GM23338 (cell line): ENCODE results near the gene SIAE. TPM values are rescaled to one million over a fixed set of nuclear protein-coding genes. Genes with fewer than 3 reads are reported as not detected.

Experiments used
- ATAC-seq: fragments of 200-7000 bp; cut with Tn5 transposase; 3 replicates; pipeline ENCODE4 v1.9.1; 2020
- DNase-seq: peaks from one replicate; pipeline ENCODE4 v3.0.0-alpha.2; 2015; ENCODE audit warnings: low spot score
- H2AFZ ChIP-seq: fragments of 200-600 bp; sonication (generic); 2 replicates; pipeline ENCODE4 v1.8.0; 2016; ENCODE audit warnings: antibody characterized with exemption, mild to moderate bottlenecking, moderate library complexity
- H3F3A ChIP-seq: fragments of 200-600 bp; sonication (generic); replicated peaks from 2 replicates; pipeline ENCODE4 v1.8.0; 2017; ENCODE audit warnings: antibody characterized with exemption, mixed run types, low read depth
- H3K27ac ChIP-seq: fragments of 200-600 bp; sonication (generic); 2 replicates; pipeline ENCODE4 v1.6.1; 2016; ENCODE audit warnings: low read depth
- H3K27me3 ChIP-seq: fragments of 200-600 bp; sonication (generic); 2 replicates; pipeline ENCODE4 v1.8.0; 2016; ENCODE audit warnings: mild to moderate bottlenecking, mixed run types, moderate library complexity; ENCODE audit not compliant: insufficient read depth
- H3K36me3 ChIP-seq: fragments of 200-600 bp; sonication (generic); 2 replicates; pipeline ENCODE4 v1.8.0; 2016; ENCODE audit warnings: mild to moderate bottlenecking; ENCODE audit not compliant: insufficient read depth
- H3K4me1 ChIP-seq: fragments of 200-600 bp; sonication (generic); 2 replicates; pipeline ENCODE4 v1.8.0; 2016; ENCODE audit warnings: mild to moderate bottlenecking, moderate library complexity; ENCODE audit not compliant: insufficient read depth
- H3K4me2 ChIP-seq: fragments of 200-600 bp; sonication (generic); 2 replicates; pipeline ENCODE4 v1.7.1; 2017; ENCODE audit warnings: mixed run types
- H3K4me3 ChIP-seq: fragments of 200-600 bp; sonication (generic); 2 replicates; pipeline ENCODE4 v1.6.1; 2016; ENCODE audit warnings: mixed run types
- H3K79me2 ChIP-seq: fragments of 200-600 bp; sonication (generic); replicated peaks from 2 replicates; pipeline ENCODE4 v1.8.0; 2017; ENCODE audit warnings: mild to moderate bottlenecking; ENCODE audit not compliant: insufficient read depth
- H3K9me2 ChIP-seq: fragments of 200-600 bp; sonication (generic); 2 replicates; pipeline ENCODE4 v1.8.0; 2017; ENCODE audit not compliant: insufficient read depth
- H4K20me1 ChIP-seq: fragments of 200-600 bp; sonication (generic); replicated peaks from 2 replicates; pipeline ENCODE4 v1.8.0; 2017; ENCODE audit warnings: mild to moderate bottlenecking; ENCODE audit not compliant: insufficient read depth
- H3K27ac Mint-ChIP-seq: 2 replicates; pipeline ENCODE4 v1.8.0; 2020; ENCODE audit warnings: inconsistent platforms, mild to moderate bottlenecking, moderate library complexity, mixed read lengths
- H3K27me3 Mint-ChIP-seq: 3 replicates; pipeline ENCODE4 v1.8.0; 2022; ENCODE audit warnings: low read depth, mild to moderate bottlenecking, moderate library complexity, mixed read lengths, inconsistent platforms; ENCODE audit not compliant: insufficient read depth, poor library complexity
- H3K36me3 Mint-ChIP-seq: 3 replicates; pipeline ENCODE4 v1.8.0; 2021; ENCODE audit warnings: low read depth, mild to moderate bottlenecking, inconsistent platforms, moderate library complexity, mixed read lengths
- H3K4me1 Mint-ChIP-seq: 3 replicates; pipeline ENCODE4 v1.8.0; 2020; ENCODE audit warnings: mild to moderate bottlenecking, inconsistent platforms, mixed read lengths
- H3K4me3 Mint-ChIP-seq: 3 replicates; pipeline ENCODE4 v1.8.0; 2021; ENCODE audit warnings: moderate library complexity, mild to moderate bottlenecking, inconsistent platforms, mixed read lengths
- H3K9me3 Mint-ChIP-seq: 3 replicates; pipeline ENCODE4 v1.8.0; 2020; ENCODE audit warnings: moderate library complexity, mild to moderate bottlenecking, inconsistent platforms, mixed read lengths
- CREB1 ChIP-seq: fragments of 250-450 bp; sonication (Bioruptor Pico); IDR thresholded peaks from 2 replicates; pipeline ENCODE4 v1.5.0; 2020; ENCODE audit warnings: low read depth, mild to moderate bottlenecking, moderate library complexity
- CTCF ChIP-seq, 2 experiments: fragments of 200-600 bp in 1 of 2; sonication (generic) in 1 of 2; conservative IDR thresholded peaks; 2 replicates each; pipeline versions ENCODE4 v1.5.1 to v1.6.1; 2016 to 2017; ENCODE audit warnings: antibody characterized with exemption in 2 of 2, low read depth in 2 of 2, mild to moderate bottlenecking in 2 of 2, moderate library complexity in 1 of 2
- ETS1 ChIP-seq: IDR thresholded peaks from 2 replicates; pipeline ENCODE4 v1.6.1; 2016; ENCODE audit warnings: antibody characterized with exemption
- EZH2 ChIP-seq: fragments of 200-600 bp; sonication (generic); IDR thresholded peaks from one replicate; pipeline ENCODE4 v1.8.0; 2017; ENCODE audit warnings: antibody characterized with exemption, mild to moderate bottlenecking, low read depth; ENCODE audit not compliant: unreplicated experiment
- EZH2phosphoT487 ChIP-seq: fragments of 200-600 bp; sonication (generic); IDR thresholded peaks from one replicate; pipeline ENCODE4 v1.8.1; 2018; ENCODE audit warnings: antibody characterized with exemption; ENCODE audit not compliant: unreplicated experiment
- JUNB ChIP-seq: IDR thresholded peaks from one replicate; pipeline ENCODE4 v1.6.1; 2016; ENCODE audit warnings: antibody characterized with exemption; ENCODE audit not compliant: unreplicated experiment
- NANOG ChIP-seq: IDR thresholded peaks from 2 replicates; pipeline ENCODE4 v1.6.1; 2016; ENCODE audit warnings: antibody characterized with exemption, borderline replicate concordance
- POLR2AphosphoS5 ChIP-seq: IDR thresholded peaks from 2 replicates; pipeline ENCODE4 v1.6.1; 2016; ENCODE audit warnings: antibody characterized with exemption, low read depth
- REST ChIP-seq: IDR thresholded peaks from one replicate; pipeline ENCODE4 v1.6.1; 2018; ENCODE audit warnings: antibody characterized with exemption; ENCODE audit not compliant: unreplicated experiment
- STAT1 ChIP-seq: IDR thresholded peaks from one replicate; pipeline ENCODE4 v1.6.1; 2016; ENCODE audit warnings: antibody characterized with exemption; ENCODE audit not compliant: unreplicated experiment
- ZNF114 ChIP-seq: fragments of 250-450 bp; sonication (Bioruptor Pico); IDR thresholded peaks from 2 replicates; pipeline ENCODE4 v1.5.0; 2020; ENCODE audit warnings: mild to moderate bottlenecking, moderate library complexity
- ZNF331 ChIP-seq: fragments of 250-450 bp; sonication (Bioruptor Pico); IDR thresholded peaks from 2 replicates; pipeline ENCODE4 v1.5.0; 2020; ENCODE audit warnings: low read depth, mild to moderate bottlenecking, moderate library complexity
- ZNF462 ChIP-seq: fragments of 250-450 bp; sonication (Bioruptor Pico); IDR thresholded peaks from 2 replicates; pipeline ENCODE4 v1.5.0; 2020; ENCODE audit warnings: mild to moderate bottlenecking, moderate library complexity
- polyA plus RNA-seq: library from polyadenylated mRNA; unstranded; fragments of >200 nt; fragmentation: Nextera tagmentation; extraction: Ambion mirVana; gene quantifications from 2 replicates; pipeline ENCODE4 v1.2.1, GENCODE V29; 2016
- total RNA-seq: library from RNA; depleted of rRNA; stranded (reverse); fragments of >200 nt; shearing (Covaris generic); gene quantifications from 2 replicates; pipeline ENCODE4 v1.2.3, GENCODE V29; 2014

Gene SIAE
- total and polyA plus RNA-seq, 2 experiments from 2014 or later: 1.1 to 1.7 TPM

GRCh38 chr11:124618863-124619262 is 54.7 kb downstream of the SIAE start:
- Histone ChIP-seq H2AFZ (no peak overlapping the region; the same call in 1 of the 2 replicates), H3K4me1 (peaks cover 5% of the 10 kb centered on the region), H3F3A (no peaks in the 10 kb centered on the region), H3K4me2 (no peak overlapping the region), H3K27ac (no peak overlapping the region), H3K9me2 (no peaks in the 10 kb centered on the region), H3K36me3 (no peaks in the 10 kb centered on the region), H3K27me3 (peaks cover 4% of the 10 kb centered on the region; the same call in 1 of the 2 replicates), H3K4me3 (no peak overlapping the region), H3K79me2 (peaks cover 10% of the 10 kb centered on the region), H4K20me1 (no peaks in the 10 kb centered on the region)
- H3K27me3 Mint-ChIP-seq: peaks cover 7% of the 10 kb centered on the region
- no peak overlapping the region for H3K27ac Mint-ChIP-seq
- no peaks in the 10 kb centered on the region; the same call in 2 of the 3 replicates for H3K36me3 Mint-ChIP-seq
- ATAC-seq: no peak
- no peak overlapping the region for H3K4me3 Mint-ChIP-seq
- peaks cover 6% of the 10 kb centered on the region; the same call in 2 of the 3 replicates for H3K4me1 Mint-ChIP-seq
- DNase-seq: no peak
- no peak for TF ChIP-seq ZNF331 (CRISPR knock-in tag)
- TF ChIP-seq REST: no peak
- no peak for TF ChIP-seq EZH2
- TF ChIP-seq JUNB: no peak
- no peak for TF ChIP-seq ZNF114 (CRISPR knock-in tag)
- no peak for TF ChIP-seq CTCF (conservative IDR thresholded peaks at IDR 0.05; ENCODE audit: low read depth in 2 of 2)
- TF ChIP-seq CREB1: no peak
- TF ChIP-seq ETS1: no peak
- no peak for TF ChIP-seq STAT1
- TF ChIP-seq NANOG: no peak
- TF ChIP-seq EZH2phosphoT487: no peak
- no peak for TF ChIP-seq POLR2AphosphoS5
- TF ChIP-seq ZNF462 (CRISPR knock-in tag): no peak
- no peaks in the 10 kb centered on the region for H3K9me3 Mint-ChIP-seq
